GM19395 (cell line): ENCODE results near the gene NBPF1.
"Not testable (repeated sequence)": the region's sequence is repeated elsewhere in the genome, so short reads cannot be mapped to it uniquely, and the experiment has no call there.

Experiments used
- ATAC-seq: cut with Tn5 transposase; IDR thresholded peaks from one replicate; pipeline ENCODE4 v1.9.1; 2021; ENCODE audit warnings: mild to moderate bottlenecking, moderate library complexity; ENCODE audit not compliant: unreplicated experiment

Gene NBPF1

DNA sequence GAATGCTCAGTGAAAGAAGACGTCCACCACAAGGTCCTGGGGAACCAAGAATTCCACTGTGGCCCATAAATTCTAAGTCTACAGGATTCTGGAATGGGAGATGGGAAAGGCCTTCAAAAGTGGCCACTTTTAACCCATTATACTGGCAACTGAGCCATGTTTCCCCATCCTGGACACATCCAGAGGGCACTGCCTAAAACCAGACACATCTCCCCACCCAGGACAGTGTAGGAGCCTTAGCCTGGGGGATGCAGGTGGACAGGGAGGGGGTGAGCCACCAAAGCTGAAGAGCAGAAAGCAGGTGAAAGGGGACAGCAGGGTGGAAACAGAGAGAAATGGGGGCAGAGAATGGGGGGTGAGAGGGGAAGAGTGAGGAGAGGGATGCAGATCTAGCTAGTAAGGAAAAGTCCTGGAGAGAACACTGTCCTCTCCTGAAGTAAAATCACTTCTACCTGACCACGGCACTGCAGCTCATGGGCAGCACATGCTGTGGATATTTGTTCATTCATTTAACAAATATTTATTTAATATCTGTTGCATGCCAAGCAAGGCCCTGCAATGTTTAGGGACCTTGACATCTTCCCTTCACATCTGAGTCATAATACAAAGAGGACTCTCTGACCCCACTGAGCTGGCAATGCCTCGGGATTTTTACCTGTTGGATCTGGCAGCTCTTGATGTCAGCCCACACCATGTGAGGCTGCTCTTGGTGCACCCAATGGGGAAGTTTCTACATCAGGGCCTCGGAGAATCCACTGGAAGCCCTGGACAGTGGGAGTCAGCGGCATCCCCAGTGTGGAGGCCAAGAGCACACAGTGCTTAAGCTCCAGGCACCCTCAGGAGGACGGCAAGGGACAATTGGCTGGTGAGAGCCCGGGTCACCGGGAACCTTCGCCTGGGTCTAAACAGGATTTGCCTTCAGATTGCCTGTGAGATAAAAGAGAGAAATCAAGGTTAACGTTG lies 5.2 kb downstream of the NBPF1 start:
- ATAC-seq = not testable (repeated sequence)

GRCh38 chr1:16607433-16607851 lies 5.9 kb downstream of the NBPF1 start:
- ATAC-seq = no peak

GRCh38 chr1:16606666-16607432 lies 6.5 kb downstream of the NBPF1 start:
- ATAC-seq = not testable (repeated sequence)

DNA sequence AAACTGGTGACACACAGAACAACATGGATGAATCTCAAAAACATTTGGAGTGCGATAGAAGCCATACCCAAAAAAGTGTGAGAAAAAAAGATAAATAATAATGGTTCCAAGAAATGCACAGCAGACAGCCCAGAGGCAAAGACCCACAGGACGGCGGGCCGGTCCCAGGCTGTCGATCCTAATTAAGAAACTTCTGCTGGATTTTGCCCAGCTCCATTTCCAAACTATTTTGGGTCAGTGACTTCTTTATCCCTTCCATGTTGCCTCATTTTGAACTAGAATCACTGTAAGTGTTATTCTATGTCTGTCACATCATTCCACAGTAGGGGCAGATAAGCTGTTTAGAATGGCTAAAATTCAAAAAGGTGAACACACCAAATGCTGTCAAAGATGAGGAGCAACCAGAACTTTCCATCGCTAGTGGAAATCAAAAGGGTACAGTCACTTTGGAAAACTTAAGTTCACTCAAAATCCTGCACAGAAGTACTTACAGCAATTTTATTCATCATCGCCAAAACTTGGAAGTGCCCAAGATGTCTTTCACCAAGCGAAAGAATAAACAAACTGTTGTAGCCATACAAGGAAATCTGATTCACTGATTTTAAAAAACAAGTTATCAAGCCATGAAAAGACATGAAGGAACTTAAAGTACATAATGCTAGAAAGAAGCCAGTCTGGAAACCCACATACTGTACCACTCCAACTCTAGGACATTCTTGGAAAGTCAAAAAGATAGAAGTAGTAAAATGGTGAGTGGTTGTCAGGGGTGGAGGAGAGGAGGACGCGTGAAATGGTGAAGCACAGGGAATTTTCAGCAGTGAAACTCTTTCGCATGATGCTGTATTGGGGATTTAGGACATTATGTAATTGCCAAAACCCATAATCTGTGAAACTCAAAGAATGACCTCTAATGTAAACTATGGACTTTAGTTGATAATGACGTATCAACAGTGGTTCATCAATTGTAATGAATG lies 7.5 kb downstream of the NBPF1 start:
- no peak for ATAC-seq

DNA sequence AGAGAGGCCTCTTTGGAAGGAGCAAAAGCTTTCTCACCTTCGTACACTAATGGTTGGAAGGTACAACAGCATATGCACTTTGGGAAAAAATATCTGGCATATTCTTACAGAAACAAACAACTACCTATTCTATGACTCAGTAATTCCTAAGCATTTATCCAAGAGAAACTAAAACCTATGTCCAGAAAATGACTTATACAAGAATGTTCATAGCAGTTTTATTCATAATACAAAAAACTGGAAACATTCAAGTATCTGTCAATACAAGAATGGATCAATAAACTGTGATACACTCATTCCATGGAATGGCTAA lies 8.2 kb downstream of the NBPF1 start:
- no peak for ATAC-seq

DNA sequence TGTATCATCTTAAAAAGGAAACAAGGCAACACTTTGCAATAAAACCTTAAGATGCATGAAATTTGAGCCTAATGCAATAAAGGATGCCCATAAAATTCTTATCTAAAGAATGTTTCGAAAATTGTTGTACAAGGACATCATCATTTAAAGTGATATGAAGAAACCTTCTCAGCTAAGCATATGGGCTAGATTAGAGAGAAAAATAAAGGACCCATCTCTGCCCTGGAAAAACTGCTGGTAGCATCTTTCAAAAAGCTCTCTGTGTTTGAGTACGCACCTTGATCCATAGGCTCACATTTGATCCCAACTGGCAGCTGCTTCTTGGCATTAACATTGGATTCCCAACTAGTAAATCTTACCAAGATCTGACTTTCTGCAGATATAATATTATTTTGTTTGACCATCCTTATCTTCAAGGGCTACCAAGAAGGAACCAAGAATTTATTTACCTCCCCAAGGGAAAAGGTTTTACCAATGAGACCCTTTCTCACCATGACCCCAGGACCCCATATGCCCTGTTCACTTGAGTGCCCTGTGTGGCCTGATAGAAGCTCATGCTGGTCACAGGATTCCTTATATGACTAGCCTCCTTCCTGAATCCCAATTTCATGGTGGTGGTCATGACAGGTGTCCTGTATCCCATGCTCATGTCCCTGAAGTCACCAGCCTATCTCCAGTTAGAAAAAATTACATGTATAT lies 8.7 kb downstream of the NBPF1 start:
- ATAC-seq = not testable (repeated sequence)

GRCh38 chr1:16603623-16604022 lies 9.7 kb downstream of the NBPF1 start:
- not testable (repeated sequence) for ATAC-seq

DNA sequence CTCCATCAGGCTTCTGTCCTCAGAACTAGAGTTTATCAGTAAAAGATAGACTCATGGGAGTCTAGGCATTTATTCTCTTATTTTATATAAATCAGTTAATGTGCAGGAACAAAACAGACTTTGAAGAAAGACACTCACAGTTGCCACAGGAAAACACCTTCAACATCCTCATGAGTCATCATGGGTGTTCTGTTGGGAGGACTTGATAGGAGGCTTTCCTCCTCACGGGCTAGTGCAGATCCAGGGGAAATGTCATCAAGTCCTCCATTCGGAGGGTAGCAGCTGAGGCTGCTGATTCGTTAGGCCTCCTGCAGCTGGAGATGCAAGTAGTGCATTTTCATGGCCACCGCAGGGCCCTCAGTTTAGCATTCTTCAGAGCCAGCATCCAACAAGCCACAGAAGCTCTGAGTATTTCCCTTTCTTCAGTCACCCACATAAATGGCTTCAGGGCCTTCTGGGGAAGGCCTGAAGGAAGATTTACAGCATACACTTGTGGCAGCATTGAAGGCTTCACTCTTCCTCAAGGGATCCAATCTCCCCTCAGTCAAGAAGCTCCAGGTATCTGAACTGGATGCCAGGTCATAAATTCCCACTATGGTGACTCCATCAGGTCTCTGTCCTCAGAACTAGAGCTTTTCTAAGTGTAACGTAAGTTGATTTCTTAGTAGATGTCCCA lies 10.9 kb downstream of the NBPF1 start:
- not testable (repeated sequence) for ATAC-seq

DNA sequence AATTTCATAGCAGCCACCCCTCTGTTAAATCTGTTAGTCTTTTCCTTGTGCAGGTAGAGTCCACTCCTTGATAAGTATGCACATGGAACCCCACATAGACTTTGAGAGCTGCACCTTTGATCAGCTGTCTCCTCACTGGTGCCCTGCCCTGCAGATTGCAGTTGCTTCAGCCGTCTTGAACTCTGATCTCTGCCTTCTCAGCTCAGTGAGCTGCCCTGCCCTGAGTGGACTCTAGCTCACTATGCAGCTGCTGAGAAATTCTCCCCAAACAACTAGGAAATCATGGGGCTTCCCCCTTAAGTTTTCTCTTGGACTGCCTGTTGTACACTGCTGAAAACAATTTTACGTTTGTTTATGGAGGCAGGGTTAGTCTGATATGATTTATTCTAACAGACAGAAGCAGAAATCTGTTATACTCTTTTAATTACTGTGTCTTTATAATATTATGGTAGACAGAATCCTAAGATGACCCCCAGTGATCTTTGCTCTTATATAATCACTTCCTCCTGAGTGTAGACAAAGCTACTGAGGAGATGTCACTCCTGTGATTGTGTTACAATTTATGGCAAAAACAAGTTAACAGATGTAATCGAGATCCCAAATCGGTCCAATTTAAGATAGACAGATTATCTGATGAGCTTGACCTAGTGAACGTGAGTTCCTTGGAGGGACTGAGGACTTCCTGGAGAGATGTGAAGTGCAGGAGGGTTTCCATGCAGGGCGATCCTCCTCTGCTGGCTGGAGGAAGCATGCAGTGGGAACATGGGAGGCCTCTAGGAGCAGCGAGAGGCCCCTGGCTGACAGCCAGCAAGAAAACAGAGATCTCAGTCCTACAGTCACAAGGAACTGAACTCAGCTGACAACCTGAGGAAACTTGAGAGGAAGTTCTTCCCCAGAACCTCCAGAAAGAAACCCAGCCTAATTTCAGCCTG lies 12.2 kb downstream of the NBPF1 start:
- ATAC-seq = not testable (repeated sequence)

DNA sequence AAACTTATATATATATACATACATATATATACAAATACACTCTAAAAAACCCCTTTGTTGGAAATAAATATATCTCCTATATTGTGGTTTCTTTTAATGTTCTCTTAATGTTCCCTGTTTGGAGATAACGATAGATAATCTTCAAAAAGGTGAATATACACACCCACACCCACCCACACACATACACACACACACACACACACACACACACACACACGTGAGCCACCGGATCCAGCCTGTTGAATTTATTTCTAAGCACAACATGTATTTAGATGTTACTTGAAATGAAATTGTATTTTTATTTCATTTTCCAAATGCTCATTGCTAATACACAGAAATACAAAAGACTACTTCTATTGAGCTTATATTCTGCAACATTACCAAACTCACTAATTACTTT lies 14.0 kb downstream of the NBPF1 start:
- ATAC-seq = not testable (repeated sequence)

DNA sequence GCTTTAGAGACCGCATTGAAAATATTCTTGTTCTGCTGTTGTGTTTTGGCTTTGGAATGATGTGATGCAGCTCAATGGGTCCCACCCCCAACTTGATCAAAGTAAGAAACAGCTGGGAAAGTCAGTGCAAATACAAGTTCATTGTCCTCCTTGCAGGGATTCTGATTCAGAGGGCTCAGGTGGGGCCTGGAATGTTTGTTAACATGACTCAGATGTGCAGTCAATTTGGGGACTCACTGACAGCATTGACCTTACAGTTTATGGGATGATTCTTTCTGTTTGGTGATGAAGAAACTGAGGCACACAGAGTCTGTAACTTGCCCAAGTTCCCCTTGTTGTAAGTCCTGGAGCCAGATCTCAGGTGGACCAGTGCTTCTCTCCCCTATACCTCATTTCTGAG lies 18.1 kb downstream of the NBPF1 start:
- ATAC-seq = not testable (repeated sequence)

GRCh38 chr1:16591845-16592244 lies 21.5 kb downstream of the NBPF1 start:
- ATAC-seq = not testable (repeated sequence)

DNA sequence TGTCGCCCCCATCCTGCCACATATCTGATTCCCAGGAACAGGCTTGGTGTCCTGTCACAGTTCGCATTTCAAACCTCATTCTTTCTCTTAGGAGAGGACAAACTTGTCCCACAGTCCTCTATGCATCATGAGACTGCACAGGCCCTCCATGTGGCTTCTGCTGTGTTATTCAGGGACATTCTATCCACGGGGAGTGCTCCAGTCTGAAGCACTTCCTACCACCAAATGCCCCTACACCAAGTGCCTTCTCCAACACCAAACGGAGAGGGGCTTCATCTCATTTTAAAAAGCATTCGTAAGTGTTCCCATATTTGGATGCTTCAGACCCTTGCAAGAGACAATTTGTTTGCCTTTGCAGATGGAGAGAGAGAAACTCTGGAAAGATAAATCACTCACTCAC lies 25.3 kb downstream of the NBPF1 start:
- ATAC-seq = not testable (repeated sequence)

DNA sequence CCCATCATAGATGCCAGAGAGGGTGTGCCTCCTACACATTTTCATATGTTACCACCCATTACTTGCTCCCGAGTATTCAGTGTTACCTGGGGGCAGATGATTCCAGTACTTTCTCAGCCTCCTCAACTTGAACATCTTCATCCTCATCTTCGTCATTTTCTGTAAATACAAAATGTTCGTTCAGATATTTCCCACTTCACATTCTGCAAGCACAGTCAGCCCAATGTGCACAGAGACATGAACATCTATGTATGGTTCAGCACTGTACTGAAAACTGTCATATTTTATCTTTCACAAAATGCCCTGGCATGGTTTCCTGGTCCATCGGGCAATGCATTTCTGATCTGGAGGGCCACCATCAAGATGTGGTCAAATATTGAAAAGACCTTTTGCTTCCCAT lies 25.7 kb downstream of the NBPF1 start:
- ATAC-seq = not testable (repeated sequence)

- ATAC-seq = not testable (repeated sequence)
Measured at GRCh38 chr1:16565324-16565723, 48.0 kb downstream of the NBPF1 start.

- not testable (repeated sequence) for ATAC-seq
Measured at GRCh38 chr1:16561035-16561434, 52.3 kb downstream of the NBPF1 start.

- not testable (repeated sequence) for ATAC-seq
Measured at GRCh38 chr1:16560498-16560897, 52.9 kb downstream of the NBPF1 start.

GRCh38 chr1:16559688-16560087 lies 53.7 kb downstream of the NBPF1 start:
- not testable (repeated sequence) for ATAC-seq
